Stimulated activated naive CD8-positive, alpha-beta T cell treated with anti-CD3 and anti-CD28 coated beads, Interleukin-15, Interleukin-2, amounts not matched to agents 100 ng/mL and 50 ng/mL, for 24 hours (primary cell): ENCODE results near the gene AQP1.

Source experiments
- H3K27ac Mint-ChIP-seq: one replicate; pipeline ENCODE4 v1.8.0; 2021; ENCODE audit warnings: mild to moderate bottlenecking, mixed read lengths
- H3K27me3 Mint-ChIP-seq: one replicate; pipeline ENCODE4 v1.8.0; 2021; ENCODE audit warnings: mixed read lengths
- H3K36me3 Mint-ChIP-seq: one replicate; pipeline ENCODE4 v1.8.0; 2021; ENCODE audit warnings: low read depth, mixed read lengths
- H3K4me1 Mint-ChIP-seq: one replicate; pipeline ENCODE4 v1.8.0; 2021; ENCODE audit warnings: low read depth, mixed read lengths
- H3K4me3 Mint-ChIP-seq: one replicate; pipeline ENCODE4 v1.8.0; 2021; ENCODE audit warnings: mild to moderate bottlenecking, mixed read lengths
- H3K9me3 Mint-ChIP-seq: one replicate; pipeline ENCODE4 v1.8.0; 2021; ENCODE audit warnings: mixed read lengths

AQP1 gene

DNA sequence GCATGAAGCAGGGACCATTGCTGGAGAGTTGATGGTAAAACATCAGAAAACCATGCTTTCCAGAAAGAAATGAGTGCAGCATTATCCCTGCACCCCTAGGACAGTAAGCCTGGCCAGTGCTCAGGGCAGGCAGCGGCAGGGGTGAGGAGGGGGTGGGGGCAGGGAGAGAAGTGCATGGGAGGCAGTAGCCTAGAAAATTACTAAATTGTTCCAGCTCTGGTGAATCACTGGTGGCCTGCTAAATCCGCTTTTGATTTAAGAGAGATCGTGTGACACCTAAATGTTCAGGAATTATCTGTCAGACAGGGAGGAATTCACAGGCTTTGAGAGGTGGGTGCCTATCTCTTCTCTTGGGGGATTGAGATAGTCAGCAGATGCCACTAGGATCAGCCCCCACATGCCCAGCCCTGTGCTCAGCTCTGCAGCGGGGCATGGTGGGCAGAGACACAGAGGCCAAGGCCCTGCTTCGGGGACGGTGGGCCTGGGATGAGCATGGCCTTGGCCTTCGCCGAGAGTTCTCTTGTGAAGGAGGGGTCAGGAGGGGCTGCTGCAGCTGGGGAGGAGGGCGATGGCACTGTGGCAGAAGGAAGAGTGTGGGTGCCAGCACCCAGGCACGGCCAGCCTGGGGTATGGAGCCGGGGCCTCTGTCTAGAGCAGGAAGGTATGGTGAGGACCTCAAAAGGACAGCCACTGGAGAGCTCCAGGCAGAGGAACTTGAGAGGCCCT is 5.0 kb upstream of the AQP1 start:
- Mint-ChIP-seq H3K4me1 (no peaks in the 10 kb centered on the region), H3K4me3 (no peak overlapping the region), H3K27ac (no peak overlapping the region), H3K9me3 (no peaks in the 10 kb centered on the region), H3K36me3 (no peaks in the 10 kb centered on the region), H3K27me3 (no peaks in the 10 kb centered on the region)

DNA sequence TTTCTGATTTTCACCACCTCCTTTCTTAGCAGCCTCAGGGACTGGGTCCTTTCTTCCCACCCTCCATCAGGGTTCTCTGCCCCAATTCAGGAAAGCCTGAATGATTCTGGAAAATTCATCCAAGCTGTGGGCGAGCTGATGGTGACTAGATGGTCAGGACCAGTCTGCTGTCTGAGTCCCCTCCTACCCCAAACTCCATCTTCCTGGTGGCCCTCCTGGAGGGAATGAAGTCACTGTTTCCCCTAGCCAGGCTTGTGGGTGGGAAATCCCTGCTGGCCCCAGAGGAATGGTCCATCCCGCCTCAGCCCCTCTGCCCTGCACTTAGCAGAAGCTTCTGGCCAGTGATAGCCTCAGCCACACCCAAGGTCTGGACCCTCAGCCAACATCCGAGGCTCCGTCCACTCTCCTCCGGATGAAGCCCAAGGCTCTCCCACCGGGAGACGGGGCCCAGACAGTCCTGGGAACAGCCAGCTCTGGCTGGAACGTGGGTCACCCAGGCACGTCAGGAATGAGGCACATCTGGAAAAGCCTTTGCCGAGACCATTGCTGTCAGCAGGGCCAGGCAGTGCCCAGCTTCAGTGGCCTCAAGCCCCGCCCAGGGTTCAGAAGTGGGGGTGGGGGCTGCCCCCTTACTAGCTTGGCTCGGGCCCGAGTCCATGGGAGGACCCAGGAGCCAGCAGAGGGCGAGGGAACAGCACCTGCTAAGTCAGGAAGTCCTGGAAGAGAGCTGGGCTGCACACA is 4.0 kb upstream of the AQP1 start:
- Mint-ChIP-seq H3K27ac (no peak overlapping the region), H3K4me1 (no peaks in the 10 kb centered on the region), H3K4me3 (no peak overlapping the region), H3K36me3 (no peaks in the 10 kb centered on the region), H3K27me3 (no peaks in the 10 kb centered on the region), H3K9me3 (no peaks in the 10 kb centered on the region)

DNA sequence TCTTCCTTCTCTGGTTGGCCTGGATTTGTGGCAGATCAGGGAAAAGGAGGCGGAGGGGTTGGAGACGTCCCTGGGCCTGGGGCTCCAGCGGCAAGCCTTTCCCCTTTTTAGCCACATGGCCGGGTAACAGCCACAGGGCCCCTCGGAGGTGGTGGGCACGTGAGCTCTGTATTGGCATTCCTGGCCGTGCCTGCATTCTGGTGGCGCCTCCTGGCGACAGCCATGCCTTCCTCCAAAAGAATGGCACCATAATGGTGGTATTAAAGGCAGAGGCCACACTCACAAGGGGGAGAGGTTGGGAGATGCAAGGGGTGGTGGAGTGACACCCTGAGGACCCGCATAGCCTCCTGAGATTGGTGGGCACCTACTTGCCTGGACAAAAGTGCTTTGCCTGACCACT is 3.0 kb upstream of the AQP1 start:
- Mint-ChIP-seq H3K27ac (no peak overlapping the region), H3K27me3 (no peaks in the 10 kb centered on the region), H3K36me3 (no peaks in the 10 kb centered on the region), H3K9me3 (no peaks in the 10 kb centered on the region), H3K4me3 (no peak overlapping the region), H3K4me1 (no peaks in the 10 kb centered on the region)

DNA sequence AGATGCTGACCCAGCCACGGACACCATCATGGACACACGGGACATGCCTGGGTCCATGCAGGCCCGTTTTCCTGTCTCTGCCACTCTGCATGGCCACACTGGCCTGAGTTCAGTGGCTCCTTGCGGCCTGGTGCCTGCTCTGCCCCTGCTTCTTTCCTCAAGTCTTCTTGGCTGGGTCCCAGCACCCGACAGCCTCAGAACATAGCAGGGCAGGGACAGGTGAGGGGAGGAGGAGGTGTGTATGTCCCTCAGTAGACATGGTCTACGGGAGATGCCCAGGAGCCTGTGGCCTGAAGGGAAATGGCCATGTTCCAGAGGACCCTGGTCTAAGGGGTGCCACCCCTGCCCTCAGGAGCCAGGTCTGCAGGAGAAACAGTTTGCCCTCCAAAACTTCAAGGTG is 2.2 kb upstream of the AQP1 start:
- H3K27ac Mint-ChIP-seq = no peak overlapping the region
- H3K4me1 Mint-ChIP-seq = no peaks in the 10 kb centered on the region
- H3K9me3 Mint-ChIP-seq = no peaks in the 10 kb centered on the region
- H3K36me3 Mint-ChIP-seq = no peaks in the 10 kb centered on the region
- no peaks in the 10 kb centered on the region for H3K27me3 Mint-ChIP-seq
- no peak overlapping the region for H3K4me3 Mint-ChIP-seq

DNA sequence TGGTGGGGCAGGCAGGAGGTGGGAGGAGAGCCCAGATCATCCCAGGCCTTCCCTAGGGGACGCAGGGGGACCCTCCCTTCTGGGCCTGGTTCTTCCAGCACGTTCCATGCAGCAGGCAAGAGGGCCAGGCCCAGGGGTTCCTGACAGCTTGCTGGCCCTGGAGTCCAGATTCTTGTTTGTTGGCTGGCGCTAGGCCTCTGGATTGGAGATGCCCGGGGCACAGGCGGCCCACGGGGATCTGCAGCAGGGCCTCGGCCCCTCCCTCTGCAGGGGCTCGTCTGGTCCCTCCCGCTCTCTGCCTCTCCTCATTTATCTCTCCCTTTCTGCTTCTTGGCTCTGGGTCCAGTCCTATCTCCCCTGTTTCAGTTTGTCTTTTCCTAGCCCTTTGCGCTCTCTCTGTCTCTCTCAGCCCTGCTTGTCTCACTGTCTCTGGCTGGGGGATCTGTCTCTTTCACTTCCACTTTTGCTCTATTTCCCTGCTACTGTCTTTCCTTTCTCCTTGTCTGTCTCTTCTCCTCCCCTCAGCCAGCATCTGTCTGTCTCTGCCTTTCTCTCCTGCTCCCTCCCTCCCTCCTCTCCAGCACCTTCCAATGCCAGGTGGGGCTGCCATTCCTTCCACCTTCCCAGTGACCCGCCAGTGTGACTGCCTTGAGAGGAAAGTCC is 1.1 kb upstream of the AQP1 start:
- Mint-ChIP-seq H3K9me3 (no peaks in the 10 kb centered on the region), H3K27ac (no peak overlapping the region)

DNA sequence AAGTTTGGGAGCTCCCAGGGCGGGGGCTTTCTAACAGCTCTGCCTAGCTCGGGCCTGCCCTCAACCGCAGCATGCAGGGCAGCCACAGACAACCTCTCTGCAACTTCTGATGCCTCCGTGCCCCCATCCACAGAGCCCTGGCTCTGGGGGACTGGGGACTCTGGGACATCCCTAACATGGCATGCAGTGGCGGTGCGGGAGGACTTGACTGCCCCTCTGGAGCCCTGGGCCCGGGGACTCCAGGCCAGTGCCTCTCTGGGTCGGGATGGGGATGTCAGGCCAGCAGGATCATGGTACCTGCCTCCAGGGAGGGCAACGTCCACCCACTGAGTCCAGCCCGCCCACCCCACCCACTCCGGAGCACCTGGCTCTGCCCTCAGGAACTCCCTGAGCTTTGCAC is 520 bp upstream of the AQP1 start:
- Mint-ChIP-seq H3K4me1 (no peaks in the 10 kb centered on the region), H3K27me3 (no peaks in the 10 kb centered on the region), H3K9me3 (no peaks in the 10 kb centered on the region), H3K36me3 (no peaks in the 10 kb centered on the region), H3K4me3 (no peak overlapping the region), H3K27ac (no peak overlapping the region)

More for the DNA sequence above, 1.1 kb upstream of the AQP1 start:
- Mint-ChIP-seq H3K36me3 (no peaks in the 10 kb centered on the region), H3K4me1 (no peaks in the 10 kb centered on the region), H3K4me3 (no peak overlapping the region), H3K27me3 (no peaks in the 10 kb centered on the region)

DNA sequence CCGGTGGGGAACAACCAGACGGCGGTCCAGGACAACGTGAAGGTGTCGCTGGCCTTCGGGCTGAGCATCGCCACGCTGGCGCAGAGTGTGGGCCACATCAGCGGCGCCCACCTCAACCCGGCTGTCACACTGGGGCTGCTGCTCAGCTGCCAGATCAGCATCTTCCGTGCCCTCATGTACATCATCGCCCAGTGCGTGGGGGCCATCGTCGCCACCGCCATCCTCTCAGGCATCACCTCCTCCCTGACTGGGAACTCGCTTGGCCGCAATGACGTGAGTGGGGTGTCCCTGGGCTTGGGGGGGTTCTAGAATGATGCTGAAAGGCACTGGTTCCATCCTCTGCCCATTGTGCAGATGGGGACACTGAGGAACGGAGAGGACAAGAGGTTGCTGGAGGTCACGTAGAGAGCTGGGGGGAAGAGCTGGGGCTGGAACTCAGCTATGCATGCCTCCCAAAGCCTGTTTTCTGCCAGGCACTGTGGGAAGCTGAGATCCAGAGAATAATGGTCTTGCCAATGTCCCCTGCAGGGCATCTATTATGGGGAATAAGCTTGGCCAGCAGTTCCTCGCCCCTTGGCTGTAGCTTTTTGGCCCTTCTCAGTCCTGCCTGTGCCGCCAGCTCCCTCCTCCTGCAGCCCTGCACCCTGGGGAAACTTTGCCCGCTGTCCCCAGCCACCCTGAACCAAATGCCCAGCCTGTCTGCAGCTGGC is 523 bp downstream of the AQP1 start:
- H3K27me3 Mint-ChIP-seq = no peaks in the 10 kb centered on the region
- no peaks in the 10 kb centered on the region for H3K9me3 Mint-ChIP-seq
- no peaks in the 10 kb centered on the region for H3K36me3 Mint-ChIP-seq
- H3K4me3 Mint-ChIP-seq = no peak overlapping the region
- H3K4me1 Mint-ChIP-seq = no peaks in the 10 kb centered on the region
- H3K27ac Mint-ChIP-seq = no peak overlapping the region

DNA sequence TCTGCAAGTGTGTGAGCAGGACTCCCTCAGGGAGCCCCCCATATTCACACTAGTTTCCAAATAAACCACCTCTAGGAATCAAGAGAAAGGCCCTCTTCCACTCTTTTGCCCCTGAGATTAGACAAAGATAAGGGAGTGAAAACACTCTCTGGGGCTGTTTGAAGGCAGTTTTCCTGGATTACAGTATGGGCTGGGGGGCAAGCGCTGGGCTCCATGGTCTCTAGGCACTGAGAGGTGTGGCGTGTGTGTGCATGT is 1.0 kb downstream of the AQP1 start:
- H3K4me1 Mint-ChIP-seq = no peaks in the 10 kb centered on the region
- no peak overlapping the region for H3K4me3 Mint-ChIP-seq
- H3K36me3 Mint-ChIP-seq = no peaks in the 10 kb centered on the region
- no peak overlapping the region for H3K27ac Mint-ChIP-seq
- no peaks in the 10 kb centered on the region for H3K27me3 Mint-ChIP-seq
- H3K9me3 Mint-ChIP-seq = no peaks in the 10 kb centered on the region

DNA sequence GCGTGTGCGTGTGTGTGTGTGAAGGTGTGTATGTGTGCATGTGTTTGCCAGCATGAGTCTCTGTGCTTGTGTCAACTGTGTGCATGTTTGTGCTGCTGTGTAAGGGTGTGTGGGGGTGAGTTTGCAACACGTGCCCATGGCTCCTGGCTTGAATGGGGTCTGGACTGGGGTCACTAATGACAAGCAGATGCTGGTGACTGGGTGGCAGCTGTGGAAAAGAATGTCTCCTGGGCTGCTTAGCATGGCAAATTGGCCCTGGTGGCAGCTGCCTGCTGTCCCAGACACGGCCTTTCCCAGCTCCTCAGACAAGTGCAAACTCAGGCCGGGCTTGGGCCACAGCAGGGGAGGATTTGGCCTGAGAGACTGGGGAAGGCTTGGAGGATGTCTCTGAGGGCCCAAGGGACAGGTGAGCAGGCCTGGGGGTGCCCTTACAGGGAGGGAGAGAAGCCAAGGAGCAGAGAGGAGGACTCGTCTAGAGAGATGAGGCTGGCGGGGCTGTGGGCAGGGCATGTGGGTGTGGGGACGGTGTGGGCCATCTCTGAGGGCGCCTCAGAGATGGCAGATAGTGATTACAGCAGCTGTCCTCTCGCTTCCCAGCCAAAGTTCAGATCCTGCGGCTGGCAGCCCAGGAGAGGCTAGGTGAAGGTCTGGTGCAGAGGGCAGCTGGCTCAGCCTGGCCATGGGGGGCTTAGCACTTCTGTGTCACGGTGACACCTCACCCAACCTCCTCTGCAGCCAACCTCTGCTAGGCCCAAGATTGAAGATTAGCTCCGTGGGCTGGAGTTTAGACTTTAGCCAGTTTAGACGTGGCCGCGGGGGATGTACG is 1.5 kb downstream of the AQP1 start:
- Mint-ChIP-seq H3K27me3 (no peaks in the 10 kb centered on the region), H3K9me3 (no peaks in the 10 kb centered on the region), H3K4me1 (no peaks in the 10 kb centered on the region), H3K36me3 (no peaks in the 10 kb centered on the region), H3K4me3 (no peak overlapping the region), H3K27ac (no peak overlapping the region)

DNA sequence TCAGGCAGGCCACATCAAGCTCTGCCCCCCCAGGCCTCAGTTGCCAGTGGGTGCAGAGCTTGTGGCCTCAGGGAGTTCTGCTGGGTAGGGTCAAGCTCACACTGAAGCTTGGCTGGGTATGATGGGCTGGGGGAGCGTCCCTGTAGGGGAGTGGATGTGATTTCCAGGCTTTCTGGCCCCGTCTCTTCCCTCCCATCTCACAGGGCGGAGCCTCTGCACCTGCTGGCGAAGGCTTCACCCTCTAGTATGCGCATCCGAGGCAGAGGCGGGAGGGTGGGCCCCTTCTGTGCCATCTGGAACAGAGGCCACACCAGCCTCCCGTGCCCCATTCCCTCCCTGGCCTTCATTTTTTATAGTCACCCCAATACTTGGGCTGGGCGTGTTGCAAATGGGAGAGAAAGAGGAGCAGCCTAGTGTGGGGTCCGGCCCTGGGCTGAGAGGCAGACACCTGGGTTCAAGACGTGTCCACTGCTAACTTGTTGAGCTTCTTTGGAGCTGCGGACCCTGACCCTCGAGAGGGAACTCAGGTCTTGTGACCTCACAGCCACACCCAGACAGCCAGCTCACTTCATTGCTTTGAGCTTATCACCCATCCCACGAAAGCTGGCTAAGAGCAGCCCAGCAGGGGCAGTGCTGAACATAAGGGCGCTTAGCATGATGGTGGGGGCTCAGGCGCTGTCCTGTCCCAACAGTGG is 2.3 kb downstream of the AQP1 start:
- H3K4me3 Mint-ChIP-seq = no peak overlapping the region
- H3K9me3 Mint-ChIP-seq = no peaks in the 10 kb centered on the region
- no peaks in the 10 kb centered on the region for H3K36me3 Mint-ChIP-seq
- no peaks in the 10 kb centered on the region for H3K4me1 Mint-ChIP-seq
- no peak overlapping the region for H3K27ac Mint-ChIP-seq
- H3K27me3 Mint-ChIP-seq = no peaks in the 10 kb centered on the region

DNA sequence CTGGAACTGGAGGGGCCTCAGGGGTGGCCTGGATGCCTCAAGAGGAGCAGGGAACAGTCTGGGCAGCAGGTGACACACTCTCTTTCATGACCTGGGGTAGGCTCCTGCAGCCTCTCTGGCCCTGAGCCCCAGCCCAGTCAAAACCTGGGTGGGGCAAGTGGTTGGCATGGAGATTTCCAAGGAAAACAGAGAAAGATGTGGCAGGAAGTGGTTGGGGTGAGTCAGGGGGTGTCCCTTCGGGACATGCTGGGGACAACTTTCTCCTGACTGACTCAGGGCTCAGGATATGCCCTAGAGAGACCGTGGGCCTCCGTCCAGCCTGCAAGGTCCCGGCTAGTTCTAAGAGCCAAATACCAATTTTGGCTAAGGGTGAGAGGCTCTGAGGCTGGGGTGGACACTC is 2.9 kb downstream of the AQP1 start:
- Mint-ChIP-seq H3K27ac (no peak overlapping the region), H3K4me1 (no peaks in the 10 kb centered on the region), H3K4me3 (no peak overlapping the region), H3K9me3 (no peaks in the 10 kb centered on the region), H3K27me3 (no peaks in the 10 kb centered on the region), H3K36me3 (no peaks in the 10 kb centered on the region)

DNA sequence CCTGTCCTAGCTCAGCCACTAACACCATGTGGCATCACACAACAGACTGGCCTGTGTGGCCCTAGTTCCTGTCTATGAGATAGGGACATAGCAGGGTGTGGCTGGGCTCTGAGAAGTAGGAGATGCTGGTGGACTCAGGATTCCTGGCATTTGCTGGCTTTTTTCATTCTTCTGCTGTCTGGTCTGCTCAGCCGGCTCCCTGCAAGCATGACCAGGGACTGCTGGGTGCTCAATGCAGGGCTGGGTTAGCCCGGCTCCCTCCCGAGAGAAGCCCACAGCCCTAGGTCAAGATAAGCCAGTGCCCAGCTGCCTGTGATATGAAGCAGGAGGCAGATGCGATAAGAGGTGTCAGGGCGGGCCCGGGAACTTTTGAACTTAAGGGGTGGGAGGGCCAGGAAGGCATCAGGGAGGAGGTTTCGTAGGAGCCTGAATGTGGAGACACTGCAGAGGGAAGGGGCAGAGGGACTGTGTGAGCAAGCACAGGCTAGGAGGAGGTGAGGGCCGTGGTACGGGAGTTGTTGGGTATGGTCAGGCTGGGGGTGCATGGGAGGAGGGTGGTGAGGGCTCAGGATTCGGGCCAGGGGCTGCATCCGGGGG is 3.5 kb downstream of the AQP1 start:
- Mint-ChIP-seq H3K36me3 (no peaks in the 10 kb centered on the region), H3K27me3 (no peaks in the 10 kb centered on the region), H3K27ac (peak overlapping the region; percentile 55), H3K9me3 (no peaks in the 10 kb centered on the region), H3K4me1 (no peaks in the 10 kb centered on the region), H3K4me3 (no peak overlapping the region)

DNA sequence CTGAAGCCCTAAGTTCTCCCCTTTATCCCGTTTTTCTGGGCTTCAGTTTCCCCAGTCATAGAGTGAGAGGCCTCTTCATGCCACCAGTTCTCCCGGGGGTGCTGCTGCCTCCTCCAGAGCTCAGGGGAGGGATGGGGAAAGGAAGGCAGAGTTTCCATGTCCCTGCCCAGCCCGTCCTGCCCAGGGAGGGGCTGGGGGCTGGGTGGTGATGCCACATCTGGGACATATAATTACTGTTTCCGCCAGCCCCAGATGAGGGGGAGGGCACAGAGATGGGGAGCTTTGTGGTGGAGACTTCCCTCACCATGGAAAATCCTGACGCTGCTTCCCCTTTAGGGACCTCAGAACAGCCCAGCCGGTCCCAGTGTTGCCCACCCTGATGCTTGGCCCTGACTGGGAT is 4.1 kb downstream of the AQP1 start:
- Mint-ChIP-seq H3K36me3 (no peaks in the 10 kb centered on the region), H3K27ac (no peak overlapping the region), H3K27me3 (no peaks in the 10 kb centered on the region), H3K9me3 (no peaks in the 10 kb centered on the region), H3K4me3 (no peak overlapping the region), H3K4me1 (no peaks in the 10 kb centered on the region)

DNA sequence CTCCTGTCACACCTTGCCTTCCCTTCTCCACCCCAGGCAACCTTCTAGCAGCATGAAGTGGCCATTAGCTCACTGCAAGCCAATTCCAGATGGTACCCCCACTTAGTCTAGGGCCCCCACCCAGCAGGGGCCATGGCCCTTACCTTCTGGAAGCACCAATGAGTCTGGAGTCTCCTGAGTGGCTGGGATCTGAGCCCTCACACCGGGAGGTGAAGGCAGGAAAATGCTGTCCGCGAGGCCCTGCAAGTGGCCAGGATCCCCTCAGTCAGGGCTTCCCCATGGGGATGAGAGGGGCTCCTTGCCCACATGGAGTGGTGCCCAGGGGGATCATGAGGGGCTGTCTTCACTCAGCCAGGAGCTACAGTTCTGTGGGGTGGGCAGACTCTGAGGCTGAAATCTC is 4.6 kb downstream of the AQP1 start:
- no peaks in the 10 kb centered on the region for H3K36me3 Mint-ChIP-seq
- H3K4me3 Mint-ChIP-seq = no peak overlapping the region
- no peaks in the 10 kb centered on the region for H3K27me3 Mint-ChIP-seq
- H3K27ac Mint-ChIP-seq = no peak overlapping the region
- no peaks in the 10 kb centered on the region for H3K9me3 Mint-ChIP-seq
- no peaks in the 10 kb centered on the region for H3K4me1 Mint-ChIP-seq
